Middle frontal gyrus (tissue), 1 donor: ENCODE measurements around the gene GTPBP8.
"Not testable (repeated sequence)": the region's sequence is repeated elsewhere in the genome, so short reads cannot be mapped to it uniquely, and the experiment has no call there.

Experiments
- DNase-seq: peaks from one replicate; pipeline ENCODE4 v3.0.0-alpha.2; 2015; ENCODE audit warnings: low spot score; ENCODE audit errors: extremely low spot score

The GTPBP8 gene

DNA sequence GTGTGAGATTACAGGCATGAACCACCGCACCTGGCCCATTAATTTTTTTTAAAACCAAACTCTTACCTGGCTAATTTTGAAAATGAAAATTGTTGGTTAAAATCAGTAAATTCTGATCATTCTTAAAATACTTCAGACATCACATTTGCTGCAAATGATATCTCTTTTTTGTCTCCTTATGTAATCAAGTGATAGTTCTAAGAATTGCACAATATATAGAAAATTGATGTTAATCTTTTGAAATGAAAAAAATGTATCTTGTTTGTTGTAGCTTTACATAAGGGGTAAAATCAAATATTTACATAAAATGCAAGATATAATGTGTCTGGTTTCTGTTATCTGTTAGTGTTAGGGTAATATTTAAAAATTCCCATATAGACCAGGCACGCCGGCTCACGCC lies 5.0 kb downstream of the GTPBP8 start:
- no peak for DNase-seq

GRCh38 chr3:113000691-113001090 lies 9.9 kb downstream of the GTPBP8 start:
- DNase-seq, result no peak

GRCh38 chr3:113002037-113002436 lies 11.3 kb downstream of the GTPBP8 start:
- DNase-seq, result no peak

- no peak for DNase-seq
Observed at GRCh38 chr3:113002679-113003078, 11.9 kb downstream of the GTPBP8 start.

GRCh38 chr3:113005611-113006010 lies 14.8 kb downstream of the GTPBP8 start:
- DNase-seq, result no peak

- DNase-seq, result no peak
Observed at GRCh38 chr3:113006359-113007056, 15.7 kb downstream of the GTPBP8 start.

DNA sequence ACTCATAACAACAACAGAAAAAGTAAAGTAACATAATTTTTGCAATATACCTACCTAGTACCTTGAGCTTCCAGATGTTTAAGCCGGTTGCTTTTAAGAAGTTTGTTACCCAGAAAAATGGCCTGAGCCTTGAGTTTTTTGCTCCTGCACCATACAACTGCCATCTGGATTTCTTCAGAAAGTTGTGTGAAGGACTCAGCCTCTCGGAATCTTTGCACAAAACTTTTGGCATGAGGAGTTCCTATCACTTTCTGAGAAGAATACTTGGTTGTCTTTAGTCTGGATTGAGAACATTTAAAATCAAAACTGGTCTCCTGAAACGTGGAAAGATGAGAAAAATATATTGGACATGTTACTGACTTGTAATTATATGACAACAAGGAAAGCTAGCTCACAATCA lies 17.3 kb downstream of the GTPBP8 start:
- DNase-seq, result no peak

- DNase-seq, result no peak
Observed at GRCh38 chr3:113013593-113013992, 22.8 kb downstream of the GTPBP8 start.

DNA sequence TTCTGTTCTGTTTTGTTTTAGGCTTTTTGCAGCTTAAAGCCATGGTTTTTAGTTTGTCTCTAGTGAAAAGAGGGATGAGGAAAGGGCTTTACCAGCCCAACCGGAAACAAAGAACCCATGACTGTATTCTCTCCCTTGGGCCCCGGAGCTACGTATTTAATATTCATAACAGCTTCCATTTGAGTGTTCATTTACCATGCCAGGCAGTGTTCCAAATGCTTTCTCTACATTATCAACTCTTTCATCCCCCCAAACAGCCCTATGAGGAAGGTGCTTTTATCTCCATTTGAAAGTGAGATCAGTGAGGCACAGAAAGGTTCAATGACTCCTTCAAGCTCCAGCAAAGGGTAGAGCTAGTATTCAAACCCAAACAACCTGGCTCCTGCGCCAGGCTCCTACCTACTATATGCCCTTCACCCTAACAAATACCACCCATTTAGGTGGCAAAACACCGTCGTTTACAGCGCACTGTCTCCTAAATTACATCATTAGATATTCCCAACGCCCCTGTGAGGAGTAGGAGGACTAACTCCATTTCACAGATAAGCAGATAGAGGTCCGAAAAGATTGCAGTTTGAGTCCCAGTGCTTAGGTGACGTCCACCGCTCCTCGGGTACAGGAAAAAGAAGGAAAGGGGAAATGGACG lies 27.9 kb downstream of the GTPBP8 start:
- DNase-seq, result no peak

DNA sequence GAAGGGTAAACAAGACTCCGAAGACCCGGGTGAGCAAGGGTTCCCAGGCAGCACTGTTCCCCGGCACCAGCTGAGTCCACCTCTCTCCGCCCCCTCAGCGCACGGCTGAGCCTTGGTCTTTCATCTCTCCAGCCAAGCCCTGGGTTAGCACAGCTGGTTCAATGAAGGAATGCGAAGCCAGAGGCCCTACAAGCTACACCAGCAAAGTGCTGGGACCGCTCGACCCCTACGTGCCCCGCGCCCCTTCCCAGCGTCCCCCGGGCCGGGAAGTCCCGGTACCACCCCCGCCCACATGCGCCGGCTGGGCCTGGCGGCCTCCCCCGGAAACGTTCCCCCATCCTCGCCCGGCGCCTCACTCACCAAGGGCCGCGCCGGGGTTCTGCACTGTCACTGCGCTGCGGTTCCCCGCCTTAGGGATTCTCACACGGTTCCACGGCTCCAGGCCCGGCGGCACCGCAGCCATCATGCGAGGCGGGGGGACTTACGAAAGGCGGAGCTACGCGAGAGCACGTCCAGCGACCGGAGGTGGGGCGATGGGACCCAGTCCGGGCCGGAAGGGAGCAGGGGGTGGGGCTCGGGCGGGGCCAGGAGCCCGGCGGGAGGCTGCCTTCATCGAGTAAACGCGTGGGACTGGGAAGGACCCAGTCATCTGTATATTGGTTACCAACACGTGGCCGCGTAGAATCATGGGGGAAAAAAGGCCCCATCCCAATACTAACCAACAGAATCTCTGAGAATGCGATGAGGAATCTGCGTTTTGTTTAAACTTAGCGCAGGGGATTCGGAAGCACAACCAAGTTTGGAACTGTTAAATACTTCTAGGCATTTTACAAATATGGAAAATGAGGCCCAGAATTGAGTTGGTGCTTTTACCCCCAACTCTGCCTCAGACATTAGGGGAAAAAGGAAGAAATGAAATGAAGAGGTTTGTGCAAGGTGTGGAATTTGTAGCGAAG lies 28.7 kb downstream of the GTPBP8 start:
- peak; percentile 87 for DNase-seq

DNA sequence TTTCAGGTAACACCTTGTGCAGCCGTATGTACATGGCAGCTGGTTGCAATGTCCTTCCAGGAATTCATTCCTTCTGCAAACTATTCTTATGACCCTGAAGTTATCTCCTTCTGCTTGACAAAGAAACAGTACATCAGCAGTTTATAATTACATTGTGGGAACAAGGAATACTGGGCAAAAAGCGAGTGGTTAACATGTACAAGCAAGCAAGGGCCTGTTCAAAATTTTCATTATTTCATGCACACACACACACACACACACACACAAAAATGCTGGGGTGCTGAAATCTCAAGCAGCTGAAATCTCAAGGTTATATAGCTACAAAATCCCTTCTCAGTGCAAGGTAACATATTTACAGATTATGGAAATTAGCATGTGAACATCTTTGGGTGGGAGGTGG lies 30.7 kb downstream of the GTPBP8 start:
- no peak for DNase-seq

DNA sequence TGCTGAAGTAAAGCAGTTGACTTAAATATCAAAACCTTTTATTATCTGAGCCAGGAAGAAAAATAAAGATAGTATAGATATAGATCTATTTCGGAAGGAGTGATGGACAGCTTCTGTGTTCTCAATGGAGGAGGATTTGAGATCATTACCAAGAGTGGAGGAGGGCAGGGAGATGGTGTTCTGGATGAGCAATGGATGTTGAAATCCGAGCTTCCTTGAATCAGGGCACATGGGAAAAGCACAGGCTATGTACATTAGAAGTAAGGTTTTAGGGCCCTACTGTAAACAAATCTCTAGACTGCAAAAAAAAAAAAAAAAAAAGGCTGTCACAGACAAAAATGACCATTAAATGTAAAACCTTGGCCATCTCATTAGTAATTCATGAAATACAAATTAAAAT lies 43.2 kb downstream of the GTPBP8 start:
- no peak for DNase-seq

DNA sequence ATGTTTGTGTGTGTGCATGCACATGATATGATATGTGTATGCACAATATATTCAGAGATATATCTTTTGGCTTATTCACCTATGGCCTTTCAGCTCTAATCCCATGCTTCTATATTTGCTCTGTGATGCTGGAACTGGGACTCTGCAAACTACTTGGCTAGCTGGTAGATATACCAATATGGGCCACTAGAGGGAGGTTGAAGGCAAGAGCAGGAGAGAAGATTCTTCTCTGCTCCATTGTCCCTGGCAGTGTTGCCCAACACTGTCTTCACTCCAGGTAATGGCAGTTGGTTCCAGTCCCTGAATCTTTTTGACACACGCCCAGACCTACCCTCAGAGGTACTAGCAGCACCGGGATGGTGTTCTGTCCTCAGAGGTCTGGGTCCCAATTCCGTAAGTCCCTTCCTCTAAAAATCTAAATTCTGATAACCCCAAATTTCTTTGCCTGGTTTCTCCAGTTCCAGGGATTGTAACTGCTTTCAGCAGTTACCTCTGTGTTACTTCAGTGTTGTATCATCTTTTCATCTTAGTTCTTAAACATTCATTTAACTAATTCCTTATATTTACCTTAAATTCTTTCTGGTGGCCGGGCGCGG lies 44.7 kb downstream of the GTPBP8 start:
- DNase-seq, result no peak

- no peak for DNase-seq
Observed at GRCh38 chr3:113038328-113038727, 47.5 kb downstream of the GTPBP8 start.

DNA sequence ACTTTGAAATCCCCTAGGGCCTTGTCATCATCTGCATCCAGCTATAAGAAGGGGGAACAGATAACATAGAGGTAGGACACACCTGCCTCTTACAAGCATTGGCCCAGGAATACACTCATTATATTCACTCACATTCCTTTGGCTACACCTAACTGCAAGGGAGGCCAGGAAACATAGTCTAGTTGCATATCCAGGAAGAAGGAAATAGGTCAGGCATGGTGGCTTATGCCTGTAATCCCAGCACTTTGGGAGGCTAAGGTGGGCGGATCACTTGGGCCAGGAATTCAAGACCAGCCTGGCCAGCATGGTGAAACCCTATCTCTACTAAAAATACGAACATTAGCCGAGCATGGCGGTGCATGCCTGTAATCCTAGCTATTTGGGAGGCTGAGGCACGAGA lies 48.8 kb downstream of the GTPBP8 start:
- DNase-seq, result no peak

- DNase-seq, result no peak
Observed at GRCh38 chr3:113040231-113040630, 49.4 kb downstream of the GTPBP8 start.

DNA sequence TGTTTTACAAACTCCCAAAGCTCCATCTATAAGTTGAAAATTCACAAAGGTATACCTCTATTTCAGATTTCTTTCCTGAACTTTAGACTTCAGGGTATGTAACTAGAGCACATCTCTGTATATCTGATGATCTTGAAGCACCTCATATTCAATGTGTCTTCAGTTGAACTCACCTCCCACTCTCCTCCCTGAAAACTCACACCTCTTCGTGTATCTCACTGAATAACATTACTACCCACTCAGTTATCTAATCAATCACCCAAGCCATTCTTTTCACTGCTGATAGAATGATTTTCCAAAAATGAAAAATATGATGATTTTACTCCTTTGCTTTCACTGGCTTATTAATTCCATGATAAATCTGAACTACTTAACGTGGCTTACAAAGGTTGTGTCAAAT lies 52.9 kb downstream of the GTPBP8 start:
- DNase-seq, result no peak

GRCh38 chr3:113046186-113046965 lies 55.6 kb downstream of the GTPBP8 start:
- not testable (repeated sequence) for DNase-seq

GRCh38 chr3:113051302-113051711 lies 60.5 kb downstream of the GTPBP8 start:
- DNase-seq, result peak; percentile 85
